ENCODE data around the gene GAS2. TPM values are rescaled to one million over a fixed set of nuclear protein-coding genes. Genes with fewer than 3 reads are reported as not detected.

GAS2 gene
- total RNA-seq, 2 experiments from 2014 or later: 1.8 to 4.1 TPM

GRCh38 chr11:22684082-22684481 lies 17.7 kb downstream of the GAS2 start:
- no peaks in the 10 kb centered on the region for H3K4me1 ChIP-seq (ENCODE audit: insufficient read depth, low read length, poor library complexity, severe bottlenecking)
- no peaks in the 10 kb centered on the region for H3K36me3 ChIP-seq (ENCODE audit: insufficient read depth, low read length)
- H3K79me2 ChIP-seq (ENCODE audit: insufficient read depth, low read depth, low read length): no peaks in the 10 kb centered on the region
- H3K9me3 ChIP-seq (ENCODE audit: low read length): no peaks in the 10 kb centered on the region
- H3K27ac ChIP-seq (ENCODE audit: low read depth, low read length, poor library complexity, severe bottlenecking): no peak overlapping the region
- H3K4me3 ChIP-seq (ENCODE audit: low read depth, low read length, poor library complexity, severe bottlenecking): no peak overlapping the region
- H3K9me2 ChIP-seq (ENCODE audit: insufficient read depth, low read length): no peaks in the 10 kb centered on the region
- DNase-seq (ENCODE audit: low spot score): no peak
- no peak overlapping the region for H2AFZ ChIP-seq (ENCODE audit: low read length)
- ChIA-PET POLR2A (no interaction called here), CTCF (ENCODE audit: unreplicated experiment) (no interaction called here)
- BruUV-seq (replicated peaks): no TSS peak
- H3K4me2 ChIP-seq (ENCODE audit: low read length): no peak overlapping the region
- no peaks in the 10 kb centered on the region for H4K20me1 ChIP-seq (ENCODE audit: insufficient read depth, low read length)
- intact Hi-C loops (cut with micrococcal nuclease; ENCODE audit: unreplicated experiment): no loop called here
- no peak for TF ChIP-seq EZH2phosphoT487 (IDR thresholded peaks at IDR 0.05; ENCODE audit: borderline replicate concordance, low read depth, low read length)
- TF ChIP-seq, protein P1, sequence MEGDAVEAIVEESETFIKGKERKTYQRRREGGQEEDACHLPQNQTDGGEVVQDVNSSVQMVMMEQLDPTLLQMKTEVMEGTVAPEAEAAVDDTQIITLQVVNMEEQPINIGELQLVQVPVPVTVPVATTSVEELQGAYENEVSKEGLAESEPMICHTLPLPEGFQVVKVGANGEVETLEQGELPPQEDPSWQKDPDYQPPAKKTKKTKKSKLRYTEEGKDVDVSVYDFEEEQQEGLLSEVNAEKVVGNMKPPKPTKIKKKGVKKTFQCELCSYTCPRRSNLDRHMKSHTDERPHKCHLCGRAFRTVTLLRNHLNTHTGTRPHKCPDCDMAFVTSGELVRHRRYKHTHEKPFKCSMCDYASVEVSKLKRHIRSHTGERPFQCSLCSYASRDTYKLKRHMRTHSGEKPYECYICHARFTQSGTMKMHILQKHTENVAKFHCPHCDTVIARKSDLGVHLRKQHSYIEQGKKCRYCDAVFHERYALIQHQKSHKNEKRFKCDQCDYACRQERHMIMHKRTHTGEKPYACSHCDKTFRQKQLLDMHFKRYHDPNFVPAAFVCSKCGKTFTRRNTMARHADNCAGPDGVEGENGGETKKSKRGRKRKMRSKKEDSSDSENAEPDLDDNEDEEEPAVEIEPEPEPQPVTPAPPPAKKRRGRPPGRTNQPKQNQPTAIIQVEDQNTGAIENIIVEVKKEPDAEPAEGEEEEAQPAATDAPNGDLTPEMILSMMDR (conservative IDR thresholded peaks at IDR 0.05; ENCODE audit: low read length): no peak

DNA sequence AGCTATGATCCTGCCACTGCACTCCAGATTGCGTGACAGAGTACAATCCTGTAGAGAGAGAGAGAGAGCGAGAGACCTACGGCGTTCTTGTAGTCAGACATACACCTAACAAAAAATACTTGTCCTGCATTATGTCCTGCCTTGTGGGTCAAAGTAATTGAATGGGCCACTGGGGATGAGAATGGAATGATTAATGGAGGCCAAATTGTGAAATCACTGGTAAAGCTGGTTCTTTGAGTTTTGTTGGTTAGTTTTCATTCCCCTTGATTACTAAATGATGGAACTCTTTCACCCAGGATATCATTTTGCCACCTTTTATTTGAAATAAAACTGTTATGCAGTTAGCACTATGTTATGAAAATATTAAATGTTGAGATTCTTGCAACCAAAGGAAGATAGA lies 18.7 kb downstream of the GAS2 start:
- H3K9me3 ChIP-seq (ENCODE audit: low read length): no peaks in the 10 kb centered on the region
- intact Hi-C loops (cut with micrococcal nuclease; ENCODE audit: unreplicated experiment): no loop called here
- no peak for DNase-seq (ENCODE audit: low spot score)
- BruUV-seq (replicated peaks): no TSS peak
- TF ChIP-seq, protein P1 (conservative IDR thresholded peaks at IDR 0.05; ENCODE audit: low read length): no peak
- TF ChIP-seq EZH2phosphoT487 (IDR thresholded peaks at IDR 0.05; ENCODE audit: borderline replicate concordance, low read depth, low read length): no peak
- ChIA-PET POLR2A (no interaction called here), CTCF (ENCODE audit: unreplicated experiment) (no interaction called here)
- no peak overlapping the region for H3K27ac ChIP-seq (ENCODE audit: low read depth, low read length, poor library complexity, severe bottlenecking)
- no peaks in the 10 kb centered on the region for H4K20me1 ChIP-seq (ENCODE audit: insufficient read depth, low read length)
- no peaks in the 10 kb centered on the region for H3K36me3 ChIP-seq (ENCODE audit: insufficient read depth, low read length)
- no peak overlapping the region for H2AFZ ChIP-seq (ENCODE audit: low read length)
- H3K4me3 ChIP-seq (ENCODE audit: low read depth, low read length, poor library complexity, severe bottlenecking): no peak overlapping the region
- H3K9me2 ChIP-seq (ENCODE audit: insufficient read depth, low read length): no peaks in the 10 kb centered on the region
- no peaks in the 10 kb centered on the region for H3K79me2 ChIP-seq (ENCODE audit: insufficient read depth, low read depth, low read length)
- no peak overlapping the region for H3K4me2 ChIP-seq (ENCODE audit: low read length)
- H3K4me1 ChIP-seq (ENCODE audit: insufficient read depth, low read length, poor library complexity, severe bottlenecking): no peaks in the 10 kb centered on the region

DNA sequence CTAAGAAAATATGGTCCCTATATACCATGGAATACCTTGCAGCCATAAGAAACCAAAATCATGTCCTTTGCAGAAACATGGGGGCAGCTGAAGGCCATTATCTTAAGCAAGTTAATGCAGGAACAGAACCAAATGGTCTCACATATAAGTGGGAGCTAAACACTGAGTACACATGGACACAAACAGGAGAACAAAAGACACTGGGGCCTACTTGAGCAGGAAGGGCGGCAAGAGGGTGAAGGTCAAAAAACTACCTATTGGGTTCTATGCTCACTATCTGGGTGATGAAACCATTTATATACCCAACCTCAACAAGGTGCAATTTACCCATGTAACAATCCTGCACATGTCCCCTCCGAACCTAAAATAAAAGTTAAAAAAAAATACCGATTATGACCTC lies 22.5 kb downstream of the GAS2 start:
- Histone ChIP-seq H3K9me2 (ENCODE audit: insufficient read depth, low read length) (no peaks in the 10 kb centered on the region), H3K4me3 (ENCODE audit: low read depth, low read length, poor library complexity, severe bottlenecking) (no peak overlapping the region), H3K27ac (ENCODE audit: low read depth, low read length, poor library complexity, severe bottlenecking) (no peak overlapping the region), H3K4me2 (ENCODE audit: low read length) (no peak overlapping the region), H3K4me1 (ENCODE audit: insufficient read depth, low read length, poor library complexity, severe bottlenecking) (no peaks in the 10 kb centered on the region), H2AFZ (ENCODE audit: low read length) (no peak overlapping the region), H4K20me1 (ENCODE audit: insufficient read depth, low read length) (no peaks in the 10 kb centered on the region), H3K79me2 (ENCODE audit: insufficient read depth, low read depth, low read length) (no peaks in the 10 kb centered on the region), H3K9me3 (ENCODE audit: low read length) (no peaks in the 10 kb centered on the region), H3K36me3 (ENCODE audit: insufficient read depth, low read length) (no peaks in the 10 kb centered on the region)
- intact Hi-C loops (cut with micrococcal nuclease; ENCODE audit: unreplicated experiment): no loop called here
- ChIA-PET CTCF (ENCODE audit: unreplicated experiment) (no interaction called here), POLR2A (interaction anchor here (0.7 kb wide), 1 partner anchor 1462 kb away, joined by 4 read pairs; no protein-coding TSS in a partner anchor)
- TF ChIP-seq, protein P1 (conservative IDR thresholded peaks at IDR 0.05; ENCODE audit: low read length): no peak
- TF ChIP-seq EZH2phosphoT487 (IDR thresholded peaks at IDR 0.05; ENCODE audit: borderline replicate concordance, low read depth, low read length): no peak
- BruUV-seq (replicated peaks): no TSS peak
- no peak for DNase-seq (ENCODE audit: low spot score)

Measured in OCI-LY7 (cell line).